ENCODE data around the gene ALPK1.
"Not testable (repeated sequence)": the region's sequence is repeated elsewhere in the genome, so short reads cannot be mapped to it uniquely, and the experiment has no call there.

Gene ALPK1

DNA sequence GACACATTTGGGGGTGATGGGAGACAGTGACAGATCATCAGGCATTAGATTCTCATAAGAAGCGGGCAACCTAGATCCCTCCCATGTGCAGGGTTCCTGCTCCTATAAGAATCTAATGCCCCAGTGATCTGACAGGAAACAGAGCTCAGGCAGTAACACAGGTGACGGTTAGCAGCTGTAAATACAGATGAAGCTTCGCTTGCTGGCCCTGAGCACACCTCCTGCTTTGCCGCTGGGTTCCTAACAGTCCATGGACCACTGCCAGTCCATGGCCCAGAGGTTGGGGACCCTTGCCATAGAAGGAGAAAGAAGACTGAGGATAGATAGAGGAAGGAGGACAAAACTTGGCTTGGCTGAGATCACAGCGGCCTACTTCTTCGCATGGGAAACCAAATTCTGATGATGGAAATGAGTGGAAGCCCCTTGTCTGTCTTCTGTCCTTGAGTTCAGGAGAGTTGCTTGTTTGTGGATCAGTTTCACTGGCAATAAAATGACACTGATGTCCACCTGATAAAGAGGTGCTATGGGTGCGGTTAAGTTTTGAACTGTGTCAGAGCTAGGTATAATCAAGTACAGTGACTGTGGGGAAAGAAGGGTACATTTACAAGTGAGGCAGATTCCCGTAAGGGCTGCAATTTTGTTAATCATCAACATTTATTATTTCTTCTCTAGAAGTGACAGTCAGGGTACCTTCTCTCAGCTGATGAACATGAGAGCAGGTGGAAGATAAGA is 9.7 kb upstream of the ALPK1 start:
- TF ChIP-seq, protein P1, sequence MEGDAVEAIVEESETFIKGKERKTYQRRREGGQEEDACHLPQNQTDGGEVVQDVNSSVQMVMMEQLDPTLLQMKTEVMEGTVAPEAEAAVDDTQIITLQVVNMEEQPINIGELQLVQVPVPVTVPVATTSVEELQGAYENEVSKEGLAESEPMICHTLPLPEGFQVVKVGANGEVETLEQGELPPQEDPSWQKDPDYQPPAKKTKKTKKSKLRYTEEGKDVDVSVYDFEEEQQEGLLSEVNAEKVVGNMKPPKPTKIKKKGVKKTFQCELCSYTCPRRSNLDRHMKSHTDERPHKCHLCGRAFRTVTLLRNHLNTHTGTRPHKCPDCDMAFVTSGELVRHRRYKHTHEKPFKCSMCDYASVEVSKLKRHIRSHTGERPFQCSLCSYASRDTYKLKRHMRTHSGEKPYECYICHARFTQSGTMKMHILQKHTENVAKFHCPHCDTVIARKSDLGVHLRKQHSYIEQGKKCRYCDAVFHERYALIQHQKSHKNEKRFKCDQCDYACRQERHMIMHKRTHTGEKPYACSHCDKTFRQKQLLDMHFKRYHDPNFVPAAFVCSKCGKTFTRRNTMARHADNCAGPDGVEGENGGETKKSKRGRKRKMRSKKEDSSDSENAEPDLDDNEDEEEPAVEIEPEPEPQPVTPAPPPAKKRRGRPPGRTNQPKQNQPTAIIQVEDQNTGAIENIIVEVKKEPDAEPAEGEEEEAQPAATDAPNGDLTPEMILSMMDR (IDR thresholded peaks at IDR 0.05; ENCODE audit: extremely low read depth, missing control alignments): no peak
- DNase-seq (ENCODE audit: low spot score): peak; percentile 22

DNA sequence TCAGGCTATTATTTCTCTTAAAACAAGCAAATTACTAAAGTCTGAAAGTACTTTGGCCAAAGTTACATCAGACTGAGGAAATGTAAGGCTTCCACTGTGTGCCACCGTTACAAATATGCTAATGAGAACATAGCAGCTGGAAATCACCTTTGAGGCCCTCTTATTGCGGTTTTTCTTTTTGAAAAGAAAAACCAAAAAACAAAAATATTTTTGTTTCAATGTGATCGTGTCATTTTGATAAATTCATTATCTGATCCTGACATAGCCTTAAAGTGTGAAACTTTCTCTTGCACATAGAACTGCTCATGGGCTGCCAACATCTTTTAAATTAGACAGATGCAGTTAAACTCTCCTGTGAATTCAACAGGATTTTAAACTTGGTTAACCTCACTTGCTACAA is 8.7 kb upstream of the ALPK1 start:
- TF ChIP-seq, protein P1 (IDR thresholded peaks at IDR 0.05; ENCODE audit: extremely low read depth, missing control alignments): no peak

DNA sequence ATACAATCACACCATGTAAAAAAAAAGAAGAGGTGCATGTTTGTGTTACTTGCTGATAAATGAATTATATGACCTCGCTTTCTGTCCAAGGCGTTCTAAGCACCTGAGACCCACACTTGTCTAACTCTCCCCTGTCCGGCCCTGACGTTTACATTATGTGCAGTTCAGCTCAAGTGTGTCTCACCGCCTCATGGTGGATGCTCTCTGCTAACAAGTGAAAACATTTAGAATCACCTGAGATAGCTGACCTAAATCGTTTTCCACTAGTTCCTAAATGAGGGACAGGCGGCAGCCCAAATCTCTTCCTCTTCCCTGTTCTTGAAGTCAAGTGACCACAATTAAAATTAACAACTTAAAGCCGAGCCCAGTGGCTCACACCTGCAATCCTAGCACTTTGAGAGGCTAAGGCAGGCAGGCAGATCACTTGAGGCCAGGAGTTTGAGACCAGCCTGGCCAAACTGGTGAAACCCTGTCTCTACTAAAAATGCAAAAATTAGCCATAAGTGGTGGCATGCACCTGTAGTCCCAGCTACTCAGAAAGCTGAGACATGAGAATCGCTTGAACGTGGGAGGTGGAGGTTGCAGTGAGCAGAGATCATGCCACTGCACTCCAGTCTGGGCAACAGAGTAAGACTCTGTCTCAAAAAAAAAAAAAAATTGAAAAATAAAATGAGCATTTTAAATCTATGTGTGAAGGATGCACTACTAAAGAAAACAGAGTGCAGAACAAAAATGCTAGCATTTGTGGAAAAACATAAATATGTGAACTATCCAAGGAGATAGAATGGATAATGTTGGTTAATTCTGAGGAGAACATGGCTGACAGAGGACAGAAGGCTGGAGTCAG is 7.5 kb upstream of the ALPK1 start:
- TF ChIP-seq, protein P1 (IDR thresholded peaks at IDR 0.05; ENCODE audit: extremely low read depth, missing control alignments): no peak
- DNase-seq (ENCODE audit: low spot score): no peak

More for the DNA sequence above, 8.7 kb upstream of the ALPK1 start:
- DNase-seq (ENCODE audit: low spot score): peak; percentile 47

DNA sequence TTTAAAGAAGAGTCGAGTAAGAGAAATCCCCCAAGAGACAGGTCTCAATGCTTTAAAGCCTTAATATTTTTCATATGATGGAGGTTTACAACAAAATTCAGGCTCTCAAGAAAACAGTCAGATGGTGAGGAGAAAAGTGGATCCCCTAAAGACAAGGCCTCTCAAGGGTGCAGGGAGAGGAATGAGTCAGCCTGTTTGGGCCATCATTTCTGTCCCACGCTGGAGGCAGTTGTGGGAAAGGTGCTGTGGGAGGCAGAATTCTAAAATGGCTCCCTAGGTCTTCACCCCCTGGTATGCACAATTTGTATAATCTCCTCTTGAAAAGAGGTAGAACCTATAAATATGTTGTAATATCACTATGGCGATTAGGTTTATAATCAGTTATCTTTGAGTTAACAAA is 6.8 kb upstream of the ALPK1 start:
- peak; percentile 46 for DNase-seq (ENCODE audit: low spot score)
- TF ChIP-seq, protein P1 (IDR thresholded peaks at IDR 0.05; ENCODE audit: extremely low read depth, missing control alignments): no peak

DNA sequence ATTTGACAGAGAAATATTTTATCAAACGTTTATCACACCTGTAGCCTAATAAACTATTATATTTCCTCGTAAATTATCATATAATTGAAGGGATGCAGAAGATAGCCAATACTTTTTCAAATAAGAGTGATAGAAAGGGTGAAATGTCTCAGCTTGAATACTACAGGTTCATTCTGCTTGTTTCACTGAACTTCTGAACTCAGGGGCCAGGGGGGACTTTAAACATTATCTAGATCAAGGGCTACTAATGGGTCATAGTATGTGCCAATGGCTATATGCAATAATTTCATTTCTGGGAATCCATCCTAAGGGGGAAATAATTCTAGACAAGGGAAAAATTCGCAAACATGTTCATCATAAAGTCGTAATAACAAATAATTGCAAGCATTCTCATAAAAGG is 2.6 kb downstream of the ALPK1 start:
- DNase-seq (ENCODE audit: low spot score): no peak
- TF ChIP-seq, protein P1 (IDR thresholded peaks at IDR 0.05; ENCODE audit: extremely low read depth, missing control alignments): no peak

DNA sequence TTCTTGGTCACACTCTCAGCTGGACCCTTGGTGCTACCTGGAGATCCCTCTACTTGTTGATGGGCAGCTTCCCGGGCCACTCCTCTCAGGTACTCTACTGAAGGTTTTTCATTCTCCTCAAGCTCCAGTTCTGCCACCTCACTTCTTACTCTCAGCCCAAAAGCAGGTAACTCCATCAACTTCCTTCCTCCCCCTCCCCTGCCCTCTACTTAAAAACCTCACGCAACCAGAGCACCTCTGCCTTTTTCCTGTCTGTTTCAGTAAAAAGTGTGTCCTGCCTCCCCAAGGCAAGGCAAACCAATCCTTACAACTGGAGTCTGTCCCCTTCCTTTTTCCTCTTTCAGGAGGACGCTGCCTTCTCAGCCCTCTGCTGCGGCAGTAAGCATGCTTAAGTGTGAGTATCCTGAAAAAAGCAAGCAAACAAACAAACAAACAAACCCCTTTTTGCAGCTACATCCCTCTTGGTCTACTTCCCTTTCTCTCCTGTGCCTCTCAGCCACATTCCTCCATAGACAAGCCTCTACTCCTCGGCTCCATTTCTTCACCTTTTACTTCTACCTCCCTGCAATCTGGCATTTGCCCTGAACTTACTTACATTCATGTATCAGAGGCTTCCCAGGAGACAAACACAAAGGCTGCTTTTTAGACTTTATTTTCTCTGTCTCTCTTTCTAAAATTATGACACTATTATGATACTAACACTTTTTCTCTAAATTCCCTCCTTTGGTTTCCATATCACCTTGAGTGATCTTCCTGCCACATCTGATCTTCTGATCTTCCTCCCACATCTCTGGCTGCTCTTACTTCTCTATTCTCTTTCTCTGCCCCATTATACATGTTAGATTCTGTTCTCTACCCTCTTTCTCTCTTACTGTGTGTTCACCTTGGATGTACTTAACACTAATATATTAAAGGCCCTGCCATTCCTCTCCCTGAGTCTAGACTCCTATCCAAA is 5.4 kb downstream of the ALPK1 start:
- no peak for DNase-seq (ENCODE audit: low spot score)
- TF ChIP-seq, protein P1 (IDR thresholded peaks at IDR 0.05; ENCODE audit: extremely low read depth, missing control alignments): no peak

DNA sequence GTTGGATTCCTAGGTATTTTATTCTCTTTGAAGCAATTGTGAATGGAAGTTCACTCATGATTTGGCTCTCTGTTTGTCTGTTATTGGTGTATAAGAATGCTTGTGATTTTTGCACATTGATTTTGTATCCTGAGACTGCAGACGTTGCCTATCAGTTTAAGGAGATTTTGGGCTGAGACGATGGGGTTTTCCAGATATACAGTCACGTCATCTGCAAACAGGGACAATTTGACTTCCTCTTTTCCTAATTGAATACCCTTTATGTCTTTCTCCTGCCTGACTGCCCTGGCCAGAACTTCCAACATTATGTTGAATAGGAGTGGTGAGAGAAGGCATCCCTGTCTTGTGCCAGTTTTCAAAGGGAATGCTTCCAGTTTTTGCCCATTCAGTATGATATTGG is 8.3 kb downstream of the ALPK1 start:
- DNase-seq (ENCODE audit: low spot score): not testable (repeated sequence)

DNA sequence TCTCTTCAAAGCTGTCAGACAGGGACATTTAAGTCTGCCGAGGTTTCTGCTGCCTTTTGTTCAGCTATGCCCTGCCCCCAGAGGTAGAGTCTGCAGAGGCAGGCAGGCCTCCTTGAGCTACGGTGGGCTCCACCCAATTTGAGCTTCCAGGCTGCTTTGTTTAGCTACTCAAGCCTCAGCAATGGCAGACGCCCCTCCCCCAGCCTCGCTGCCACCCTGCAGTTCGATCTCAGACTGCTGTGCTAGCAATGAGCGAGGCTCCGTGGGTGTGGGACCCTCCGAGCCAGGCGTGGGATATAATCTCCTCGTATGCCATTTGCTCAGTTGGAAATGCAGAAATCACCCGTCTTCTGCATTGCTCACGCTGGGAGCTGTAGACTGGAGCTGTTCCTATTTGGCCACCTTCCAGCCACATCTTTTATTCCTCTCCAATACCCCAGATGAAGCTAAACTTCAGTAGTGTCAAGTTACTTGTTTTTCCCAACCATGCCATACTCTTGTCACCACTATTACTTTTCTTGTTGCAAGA is 12.2 kb downstream of the ALPK1 start:
- DNase-seq (ENCODE audit: low spot score): not testable (repeated sequence)
